Left kidney (tissue), 2 donors: Measurements from ENCODE around the gene SLC12A8. TPM values are rescaled to one million over a fixed set of nuclear protein-coding genes. Genes with fewer than 3 reads are reported as not detected.

Source experiments
- DNase-seq: peaks from one replicate; pipeline ENCODE4 v3.0.0-alpha.2; 2013
- polyA plus RNA-seq: library from polyadenylated mRNA; unstranded; fragments of 120-200 nt; gene quantifications from one replicate; pipeline ENCODE4 v1.2.1, GENCODE V29; 2013; ENCODE audit not compliant: insufficient read length

The SLC12A8 gene
- polyA plus RNA-seq, 1 donor = 7.7 TPM

DNA sequence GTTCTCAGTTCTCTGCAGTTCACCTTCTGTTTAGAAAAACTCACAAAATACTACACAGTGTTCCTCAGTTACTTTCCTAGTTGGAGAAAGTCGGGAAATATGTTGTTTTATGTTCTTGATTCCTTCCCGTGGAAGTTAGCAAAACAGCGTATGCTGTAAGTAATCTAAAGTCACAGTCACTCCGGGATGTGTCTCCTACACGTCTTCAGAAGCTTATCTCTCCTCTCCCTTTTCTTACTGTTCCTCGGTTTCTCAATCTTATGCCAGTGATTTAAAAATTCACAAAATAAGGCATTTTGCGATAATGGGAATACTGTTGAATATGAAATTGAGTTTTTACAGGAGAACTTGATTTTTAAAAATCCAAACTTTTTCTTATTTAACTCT lies 158.5 kb downstream of the SLC12A8 start:
- no peak for DNase-seq

DNA sequence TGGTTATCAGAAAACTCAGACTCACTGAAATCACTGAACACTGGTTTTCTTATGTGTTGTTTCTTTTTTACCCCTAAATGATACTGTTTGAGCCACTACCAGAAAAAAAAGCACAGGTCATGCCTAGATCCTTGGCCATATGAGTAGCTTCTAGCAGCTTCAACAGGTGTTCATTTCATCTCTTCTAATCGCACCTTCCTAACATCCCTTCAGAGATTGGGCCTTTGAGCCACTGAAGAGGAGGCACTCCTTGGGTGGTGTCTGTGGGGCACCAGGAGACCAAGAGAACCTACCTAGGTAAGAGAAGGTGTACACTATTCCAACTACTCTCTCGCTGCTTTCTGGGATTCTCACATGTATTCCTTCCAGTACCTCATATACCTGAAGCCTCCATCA lies 159.2 kb downstream of the SLC12A8 start:
- no peak for DNase-seq

GRCh38 chr3:125052624-125053303 lies 159.8 kb downstream of the SLC12A8 start:
- no peak for DNase-seq

DNA sequence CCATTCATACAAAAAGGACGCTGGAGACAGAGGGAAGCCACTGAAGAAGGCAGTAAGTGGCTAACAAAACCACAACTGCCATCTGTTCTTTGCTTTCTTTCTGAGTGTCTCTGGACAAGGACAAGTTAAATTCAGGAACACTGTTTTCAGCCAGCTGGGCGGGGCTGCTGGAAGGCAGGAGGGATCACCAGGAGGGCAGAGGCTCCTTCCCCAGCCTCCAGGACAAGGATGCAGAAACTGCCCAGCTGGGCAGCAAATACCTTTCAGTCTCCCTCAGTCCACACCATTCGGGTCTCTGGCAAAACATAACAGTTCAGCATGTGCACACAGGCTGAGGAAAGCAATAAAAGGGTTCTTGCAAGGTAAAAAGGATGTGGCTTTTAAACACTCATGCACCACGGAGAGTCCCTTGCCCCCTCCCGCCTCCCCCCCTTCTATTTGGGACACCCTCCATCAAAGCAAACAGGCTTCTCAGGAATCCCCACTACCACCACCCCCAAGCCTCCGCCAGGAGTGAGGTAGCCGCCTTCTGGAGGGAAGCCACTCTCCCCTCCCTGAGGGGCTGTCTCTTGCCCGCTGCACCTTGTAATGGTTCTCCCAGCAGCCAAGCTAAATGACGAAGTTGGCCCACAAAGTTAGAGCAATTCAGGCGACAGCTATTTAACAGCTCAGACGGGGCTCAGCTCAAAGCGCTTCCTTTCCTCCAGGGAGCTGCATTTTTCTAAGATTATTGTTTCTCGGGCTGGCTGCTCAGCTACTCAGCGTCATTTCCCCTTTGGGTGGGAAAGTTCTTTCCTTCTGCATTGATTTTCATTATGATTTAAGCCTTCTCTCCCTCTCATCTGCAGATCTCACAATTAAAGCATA lies 160.6 kb downstream of the SLC12A8 start:
- DNase-seq = no peak

DNA sequence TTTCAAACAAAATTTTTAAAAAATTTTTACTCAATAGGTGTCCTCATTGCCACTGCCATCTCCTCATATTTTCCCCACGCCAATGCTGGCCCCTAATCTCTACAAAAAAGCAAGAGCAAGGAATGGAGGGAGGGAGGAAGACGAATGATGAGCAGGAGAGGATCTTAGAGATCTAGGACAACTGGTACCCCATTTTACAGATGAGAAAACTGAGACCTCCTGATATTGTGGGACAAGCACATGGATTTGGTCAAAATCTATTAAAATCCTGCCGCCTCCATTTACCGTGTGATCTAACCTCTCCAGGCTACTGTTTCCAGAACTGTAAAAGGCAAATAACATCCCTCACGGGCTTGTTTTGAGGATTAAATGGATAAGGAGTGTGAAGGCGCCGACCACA lies 161.3 kb downstream of the SLC12A8 start:
- DNase-seq = no peak

DNA sequence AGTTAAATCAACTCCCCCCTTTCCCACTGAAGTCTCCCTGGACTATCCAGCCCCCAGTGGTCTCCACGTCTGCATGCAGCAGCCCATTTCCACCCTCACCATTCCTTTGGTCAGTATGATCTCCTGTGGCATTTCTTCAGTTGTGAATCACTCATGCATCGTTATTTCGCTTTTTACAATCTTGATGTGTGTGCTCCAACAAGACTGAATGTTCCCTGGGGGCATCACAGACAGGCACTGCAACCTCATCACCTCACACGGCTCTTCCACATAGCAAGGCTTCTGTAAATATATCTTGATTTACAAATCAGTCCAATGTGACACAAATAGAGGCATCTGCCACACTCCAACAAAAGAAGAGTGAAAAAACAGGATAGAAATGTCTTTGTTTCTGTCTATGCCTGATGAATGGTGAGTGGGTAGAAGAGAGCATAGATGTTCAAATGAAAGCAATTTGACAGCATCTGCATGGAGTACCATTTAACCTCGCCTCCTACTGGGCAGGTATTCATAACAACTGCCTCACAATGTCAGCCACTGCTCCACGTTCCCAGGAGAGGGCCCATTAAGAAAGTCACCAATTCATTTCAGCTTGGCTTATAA lies 162.0 kb downstream of the SLC12A8 start:
- DNase-seq = no peak

DNA sequence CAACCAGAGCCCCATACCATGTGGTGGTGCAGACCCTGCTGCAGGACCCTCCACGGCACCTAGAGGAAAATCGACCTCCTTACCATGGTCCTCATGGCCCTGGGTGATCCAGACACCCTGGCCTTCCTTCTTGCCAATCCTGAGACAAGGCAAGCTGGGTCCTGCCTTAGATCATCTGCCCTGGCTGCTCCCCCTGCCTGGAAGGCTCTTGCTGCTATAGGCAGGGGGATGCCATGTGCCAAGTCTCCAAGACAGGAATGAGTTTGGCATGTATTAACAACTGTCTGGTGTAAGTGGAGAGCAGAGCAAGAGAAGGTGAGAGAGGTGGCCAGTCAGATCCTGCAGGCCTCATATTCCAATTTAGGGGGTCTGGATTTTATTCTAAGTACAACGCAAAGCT lies 164.3 kb downstream of the SLC12A8 start:
- DNase-seq = no peak

- no peak for DNase-seq
Measured at GRCh38 chr3:125045965-125046364, 166.6 kb downstream of the SLC12A8 start.

GRCh38 chr3:125045194-125045593 lies 167.4 kb downstream of the SLC12A8 start:
- DNase-seq = no peak

DNA sequence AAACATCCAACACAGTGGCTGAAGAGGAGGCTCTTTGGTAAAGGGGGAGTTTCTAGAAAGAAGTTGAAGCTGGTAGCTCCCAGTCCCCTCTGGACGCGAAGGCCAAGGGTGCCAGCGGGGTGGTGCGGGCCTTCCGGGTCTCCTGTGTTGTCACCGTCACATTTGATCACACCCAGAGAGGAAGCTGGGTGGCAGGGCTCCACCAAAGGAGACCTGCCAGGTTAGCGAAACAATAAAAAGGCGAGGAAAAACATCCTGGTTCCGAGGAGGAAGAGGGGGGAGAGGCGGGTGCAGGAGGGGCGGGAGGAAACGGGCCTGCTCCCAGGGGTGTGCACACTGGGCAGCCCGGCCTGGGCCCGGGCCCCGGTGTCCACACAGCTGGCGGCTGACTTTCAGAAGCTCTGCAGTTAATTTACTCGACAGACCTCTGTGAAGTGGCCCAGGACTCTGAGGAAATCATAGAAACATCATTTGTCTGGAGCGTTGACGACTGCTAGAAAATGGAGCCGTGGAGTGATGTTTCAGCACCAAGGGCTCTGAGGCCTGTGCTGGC lies 168.9 kb downstream of the SLC12A8 start:
- no peak for DNase-seq

DNA sequence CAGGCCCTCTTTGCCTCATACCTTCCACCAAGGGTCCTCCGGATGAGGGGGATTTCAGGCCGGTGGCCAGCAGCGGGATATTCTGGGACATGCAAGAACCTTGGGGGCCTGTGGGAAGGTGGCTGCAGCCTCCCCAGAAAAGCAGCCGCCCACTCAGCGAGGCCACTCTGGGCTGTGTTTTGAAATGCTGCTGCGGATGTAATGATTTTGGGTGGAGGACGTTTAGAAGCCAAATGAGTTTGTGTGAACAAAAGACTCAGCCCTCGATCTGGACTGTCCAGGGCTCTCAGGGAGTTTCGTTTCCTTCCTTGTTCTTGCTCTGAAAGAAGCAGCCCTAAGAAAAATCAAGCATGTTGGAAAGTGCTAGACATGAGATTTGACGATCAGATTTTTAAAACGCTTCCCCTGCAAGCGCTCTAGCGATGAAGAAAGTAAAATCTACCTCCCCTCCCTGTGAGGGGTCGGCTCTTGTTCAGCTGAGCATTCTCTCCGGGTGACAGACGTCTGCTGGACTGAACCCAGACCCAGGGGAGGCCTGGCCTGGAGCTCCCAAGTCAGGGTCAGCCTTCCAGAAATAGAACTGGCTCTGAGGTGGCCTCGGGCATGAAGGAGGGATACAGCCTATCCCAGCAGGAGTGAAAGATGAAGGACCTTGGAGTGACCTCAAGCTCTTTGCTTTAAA lies 169.7 kb downstream of the SLC12A8 start:
- DNase-seq = no peak

DNA sequence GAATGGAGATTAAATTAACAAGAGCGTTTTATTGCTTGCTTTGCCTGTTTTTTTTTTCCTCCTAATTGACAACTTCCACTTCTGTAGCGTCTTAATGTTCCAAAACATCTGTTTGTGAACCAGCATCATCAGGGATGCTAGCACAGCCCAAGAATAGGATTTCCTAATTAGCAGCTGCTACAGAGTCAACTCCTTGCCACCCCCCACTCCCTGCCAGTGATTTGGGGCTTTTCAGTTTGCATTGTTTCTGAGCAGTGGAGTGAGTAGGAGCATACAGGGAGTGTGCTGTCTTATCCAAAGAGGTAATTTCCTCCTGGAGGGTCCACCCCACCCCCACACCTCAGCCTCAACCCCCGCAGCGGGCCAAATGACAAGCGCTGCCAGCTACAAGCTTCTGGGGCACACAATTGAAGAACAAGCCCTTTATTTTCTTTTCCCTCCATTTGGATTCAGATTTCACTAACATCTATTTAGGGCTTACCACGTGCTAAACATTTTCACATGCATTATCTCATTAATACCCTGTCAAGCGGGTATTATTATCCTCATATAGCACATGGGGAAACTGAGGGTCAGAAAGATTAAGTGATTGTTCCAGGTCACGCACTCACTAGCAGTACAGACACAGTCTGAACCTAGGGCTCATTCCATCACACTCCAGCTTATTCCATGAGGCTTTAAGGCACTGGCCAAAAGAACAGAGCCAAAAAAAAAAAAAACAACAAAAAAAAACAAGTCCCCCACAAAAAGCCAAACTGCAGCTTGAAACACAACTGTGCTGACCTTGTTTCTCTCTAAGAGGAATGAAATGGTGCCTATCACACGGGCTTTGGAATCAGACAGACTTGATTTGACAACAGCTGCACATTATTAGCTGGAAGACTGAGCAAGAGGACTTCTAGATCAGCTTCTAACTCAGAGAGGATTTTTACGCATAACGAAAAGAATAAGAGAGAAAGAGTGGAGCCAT lies 173.1 kb downstream of the SLC12A8 start:
- DNase-seq = no peak

- DNase-seq = no peak
Measured at GRCh38 chr3:125037498-125038150, 174.9 kb downstream of the SLC12A8 start.

GRCh38 chr3:125035217-125035616 lies 177.3 kb downstream of the SLC12A8 start:
- DNase-seq = no peak

GRCh38 chr3:125033616-125034015 lies 178.9 kb downstream of the SLC12A8 start:
- no peak for DNase-seq

- DNase-seq = no peak
Measured at GRCh38 chr3:125033135-125033534, 179.4 kb downstream of the SLC12A8 start.

- DNase-seq = no peak
Measured at GRCh38 chr3:125032683-125033082, 179.9 kb downstream of the SLC12A8 start.
